ENCODE measurements around the gene CGB7.
"Not testable (repeated sequence)": the region's sequence is repeated elsewhere in the genome, so short reads cannot be mapped to it uniquely, and the experiment has no call there.

CGB7 gene

GRCh38 chr19:49070416-49070815 is 12.9 kb upstream of the CGB7 start:
- no peaks in the 10 kb centered on the region for H3K9me3 ChIP-seq (ENCODE audit: low read length)
- no peaks in the 10 kb centered on the region for H3K4me1 ChIP-seq (ENCODE audit: insufficient read depth, low read length)
- no peak overlapping the region for H3K4me3 ChIP-seq (ENCODE audit: low read depth in 1 of 2, low read length in 2 of 2)
- H3K27me3 ChIP-seq (ENCODE audit: control insufficient read depth in 1 of 2, insufficient read depth in 2 of 2, low read length in 2 of 2): peaks cover 13 to 65% of the 10 kb centered on the region in 2 donors
- no peak overlapping the region for H3K9ac ChIP-seq (ENCODE audit: low read length)
- no peaks in the 10 kb centered on the region for H3K36me3 ChIP-seq (ENCODE audit: insufficient read depth, low read length)
- H3K27ac ChIP-seq (ENCODE audit: low read depth, low read length): no peak overlapping the region

GRCh38 chr19:49069026-49069425 is 11.5 kb upstream of the CGB7 start:
- Histone ChIP-seq H3K9me3 (ENCODE audit: low read length) (no peaks in the 10 kb centered on the region), H3K36me3 (ENCODE audit: insufficient read depth, low read length) (no peaks in the 10 kb centered on the region), H3K4me3 (ENCODE audit: low read depth in 1 of 2, low read length in 2 of 2) (no peak overlapping the region), H3K27ac (ENCODE audit: low read depth, low read length) (no peak overlapping the region), H3K9ac (ENCODE audit: low read length) (no peak overlapping the region), H3K27me3 (ENCODE audit: control insufficient read depth in 1 of 2, insufficient read depth in 2 of 2, low read length in 2 of 2) (peaks cover 17 to 72% of the 10 kb centered on the region in 2 donors), H3K4me1 (ENCODE audit: insufficient read depth, low read length) (no peaks in the 10 kb centered on the region)

- no peak overlapping the region for H3K4me3 ChIP-seq (ENCODE audit: low read depth in 1 of 2, low read length in 2 of 2)
- no peak overlapping the region for H3K9ac ChIP-seq (ENCODE audit: low read length)
- no peaks in the 10 kb centered on the region for H3K36me3 ChIP-seq (ENCODE audit: insufficient read depth, low read length)
- no peak overlapping the region for H3K27ac ChIP-seq (ENCODE audit: low read depth, low read length)
- peaks cover 6 to 65% of the 10 kb centered on the region in 2 donors for H3K27me3 ChIP-seq (ENCODE audit: control insufficient read depth in 1 of 2, insufficient read depth in 2 of 2, low read length in 2 of 2)
- no peaks in the 10 kb centered on the region for H3K4me1 ChIP-seq (ENCODE audit: insufficient read depth, low read length)
- H3K9me3 ChIP-seq (ENCODE audit: low read length): no peaks in the 10 kb centered on the region
Measured at GRCh38 chr19:49067554-49067953, 10.0 kb upstream of the CGB7 start.

GRCh38 chr19:49065905-49066512 is 8.5 kb upstream of the CGB7 start:
- H3K9ac ChIP-seq (ENCODE audit: low read length): no peak overlapping the region
- H3K27me3 ChIP-seq (ENCODE audit: control insufficient read depth in 1 of 2, insufficient read depth in 2 of 2, low read length in 2 of 2): peaks cover 6 to 65% of the 10 kb centered on the region in 2 donors
- no peaks in the 10 kb centered on the region for H3K9me3 ChIP-seq (ENCODE audit: low read length)
- H3K4me3 ChIP-seq (ENCODE audit: low read depth in 1 of 2, low read length in 2 of 2): no peak overlapping the region
- no peaks in the 10 kb centered on the region for H3K36me3 ChIP-seq (ENCODE audit: insufficient read depth, low read length)
- H3K4me1 ChIP-seq (ENCODE audit: insufficient read depth, low read length): no peaks in the 10 kb centered on the region
- H3K27ac ChIP-seq (ENCODE audit: low read depth, low read length): no peak overlapping the region

- no peak within 1 kb of the TSS for H3K27ac ChIP-seq (ENCODE audit: low read depth, low read length)
- no peaks in the 10 kb centered on the region for H3K36me3 ChIP-seq (ENCODE audit: insufficient read depth, low read length)
- peaks cover 6 to 55% of the 10 kb centered on the region in 2 donors for H3K27me3 ChIP-seq (ENCODE audit: control insufficient read depth in 1 of 2, insufficient read depth in 2 of 2, low read length in 2 of 2)
- H3K4me3 ChIP-seq (ENCODE audit: low read depth in 1 of 2, low read length in 2 of 2): no peak within 1 kb of the TSS
- no peaks in the 10 kb centered on the region for H3K4me1 ChIP-seq (ENCODE audit: insufficient read depth, low read length)
- no peak within 1 kb of the TSS for H3K9ac ChIP-seq (ENCODE audit: low read length)
- no peaks in the 10 kb centered on the region for H3K9me3 ChIP-seq (ENCODE audit: low read length)
Measured at GRCh38 chr19:49064768-49065611, 7.4 kb upstream of the CGB7 start, which contains the start of gene NTF4. TSS of gene NTF4 (minus strand) at chr19:49064818. CDS start at chr19:49061997, 2,821 bp downstream.

- H3K9ac ChIP-seq (ENCODE audit: low read length): no peak overlapping the region
- no peak overlapping the region for H3K4me3 ChIP-seq (ENCODE audit: low read depth in 1 of 2, low read length in 2 of 2)
- H3K27ac ChIP-seq (ENCODE audit: low read depth, low read length): no peak overlapping the region
- no peaks in the 10 kb centered on the region for H3K36me3 ChIP-seq (ENCODE audit: insufficient read depth, low read length)
- H3K4me1 ChIP-seq (ENCODE audit: insufficient read depth, low read length): no peaks in the 10 kb centered on the region
- peaks cover 6 to 50% of the 10 kb centered on the region in 2 donors for H3K27me3 ChIP-seq (ENCODE audit: control insufficient read depth in 1 of 2, insufficient read depth in 2 of 2, low read length in 2 of 2)
- no peaks in the 10 kb centered on the region for H3K9me3 ChIP-seq (ENCODE audit: low read length)
Measured at GRCh38 chr19:49064029-49064629, 6.6 kb upstream of the CGB7 start.

GRCh38 chr19:49061445-49061844 is 3.9 kb upstream of the CGB7 start:
- Histone ChIP-seq H3K4me3 (ENCODE audit: low read depth in 1 of 2, low read length in 2 of 2) (no peak overlapping the region), H3K36me3 (ENCODE audit: insufficient read depth, low read length) (no peaks in the 10 kb centered on the region), H3K9me3 (ENCODE audit: low read length) (no peaks in the 10 kb centered on the region), H3K9ac (ENCODE audit: low read length) (no peak overlapping the region), H3K27ac (ENCODE audit: low read depth, low read length) (no peak overlapping the region), H3K4me1 (ENCODE audit: insufficient read depth, low read length) (peaks cover 8% of the 10 kb centered on the region), H3K27me3 (ENCODE audit: control insufficient read depth in 1 of 2, insufficient read depth in 2 of 2, low read length in 2 of 2) (peaks cover 6 to 61% of the 10 kb centered on the region in 2 donors)

GRCh38 chr19:49061000-49061399 is 3.5 kb upstream of the CGB7 start:
- H3K9ac ChIP-seq (ENCODE audit: low read length): no peak overlapping the region
- no peak overlapping the region for H3K27ac ChIP-seq (ENCODE audit: low read depth, low read length)
- H3K9me3 ChIP-seq (ENCODE audit: low read length): no peaks in the 10 kb centered on the region
- H3K4me3 ChIP-seq (ENCODE audit: low read depth in 1 of 2, low read length in 2 of 2): no peak overlapping the region
- peaks cover 8% of the 10 kb centered on the region for H3K4me1 ChIP-seq (ENCODE audit: insufficient read depth, low read length)
- peaks cover 6 to 59% of the 10 kb centered on the region in 2 donors for H3K27me3 ChIP-seq (ENCODE audit: control insufficient read depth in 1 of 2, insufficient read depth in 2 of 2, low read length in 2 of 2)
- H3K36me3 ChIP-seq (ENCODE audit: insufficient read depth, low read length): no peaks in the 10 kb centered on the region

GRCh38 chr19:49059053-49059452 is 1.5 kb upstream of the CGB7 start:
- peaks cover 0 to 46% of the 10 kb centered on the region in 2 donors for H3K27me3 ChIP-seq (ENCODE audit: control insufficient read depth in 1 of 2, insufficient read depth in 2 of 2, low read length in 2 of 2)
- H3K4me3 ChIP-seq (ENCODE audit: low read depth in 1 of 2, low read length in 2 of 2): no peak overlapping the region

GRCh38 chr19:49058562-49058961 is 1.0 kb upstream of the CGB7 start:
- H3K9ac ChIP-seq (ENCODE audit: low read length): no peak overlapping the region
- H3K27ac ChIP-seq (ENCODE audit: low read depth, low read length): no peak overlapping the region
- H3K9me3 ChIP-seq (ENCODE audit: low read length): no peaks in the 10 kb centered on the region
- peaks cover 8% of the 10 kb centered on the region for H3K4me1 ChIP-seq (ENCODE audit: insufficient read depth, low read length)
- H3K27me3 ChIP-seq (ENCODE audit: control insufficient read depth in 1 of 2, insufficient read depth in 2 of 2, low read length in 2 of 2): peaks cover 0 to 41% of the 10 kb centered on the region in 2 donors
- no peak overlapping the region for H3K4me3 ChIP-seq (ENCODE audit: low read depth in 1 of 2, low read length in 2 of 2)
- no peaks in the 10 kb centered on the region for H3K36me3 ChIP-seq (ENCODE audit: insufficient read depth, low read length)

More at GRCh38 chr19:49059053-49059452, 1.5 kb upstream of the CGB7 start:
- no peaks in the 10 kb centered on the region for H3K36me3 ChIP-seq (ENCODE audit: insufficient read depth, low read length)
- H3K9ac ChIP-seq (ENCODE audit: low read length): no peak overlapping the region
- peaks cover 8% of the 10 kb centered on the region for H3K4me1 ChIP-seq (ENCODE audit: insufficient read depth, low read length)
- H3K27ac ChIP-seq (ENCODE audit: low read depth, low read length): no peak overlapping the region
- H3K9me3 ChIP-seq (ENCODE audit: low read length): no peaks in the 10 kb centered on the region

- not testable (repeated sequence) for H3K9ac ChIP-seq (ENCODE audit: low read length)
- H3K27me3 ChIP-seq (ENCODE audit: control insufficient read depth in 1 of 2, insufficient read depth in 2 of 2, low read length in 2 of 2): peaks cover 0 to 36% of the 10 kb centered on the region in 2 donors
Measured at GRCh38 chr19:49056902-49057596, 500 bp downstream of the CGB7 start.

More at GRCh38 chr19:49056902-49057596, 500 bp downstream of the CGB7 start:
- H3K27ac ChIP-seq (ENCODE audit: low read depth, low read length); H3K36me3 ChIP-seq (ENCODE audit: insufficient read depth, low read length); H3K4me1 ChIP-seq (ENCODE audit: insufficient read depth, low read length); H3K9me3 ChIP-seq (ENCODE audit: low read length): not testable (repeated sequence)
- peak overlapping the region; percentile 42 to 66 for H3K4me3 ChIP-seq (ENCODE audit: low read depth in 1 of 2, low read length in 2 of 2)

Data from muscle layer of colon (tissue), 2 donors.